Gastroesophageal sphincter (tissue), 4 donors: ENCODE results near the gene TMSB10. TPM values are rescaled to one million over a fixed set of nuclear protein-coding genes. Genes with fewer than 3 reads are reported as not detected.
"Not testable (repeated sequence)": the region's sequence is repeated elsewhere in the genome, so short reads cannot be mapped to it uniquely, and the experiment has no call there.

Source experiments
- ATAC-seq: fragments of 150-250 bp; one replicate; pipeline ENCODE4 v1.9.1; 2016; ENCODE audit warnings: mild to moderate bottlenecking, moderate library complexity
- H3K27ac ChIP-seq, 4 donors: fragments of 200-600 bp; sonication (generic) in 3 of 4; 1 replicate in 3 of 4; 2 replicates in 1 of 4; pipeline ENCODE4 v1.5.1; 2016 to 2019
- H3K27me3 ChIP-seq: fragments of 200-600 bp; sonication (generic); one replicate; pipeline ENCODE4 v1.5.1; 2019
- H3K36me3 ChIP-seq, 2 donors: fragments of 200-600 bp; sonication (generic); one replicate each; pipeline ENCODE4 v1.5.1; 2019; ENCODE audit warnings: control low read depth in 1 of 2
- H3K4me1 ChIP-seq, 3 donors: fragments of 200-600 bp; sonication (generic); 1 replicate in 2 of 3; 2 replicates in 1 of 3; pipeline ENCODE4 v1.5.1; 2016 to 2019; ENCODE audit warnings: control low read depth in 2 of 3
- H3K4me3 ChIP-seq, 2 donors: fragments of 200-600 bp; sonication (generic); one replicate each; pipeline ENCODE4 v1.5.1; 2019; ENCODE audit warnings: mild to moderate bottlenecking in 1 of 2, moderate library complexity in 1 of 2
- H3K9me3 ChIP-seq, 3 donors: fragments of 200-600 bp; sonication (generic); one replicate each; pipeline ENCODE4 v1.5.1; 2017 to 2019; ENCODE audit warnings: control low read depth in 2 of 3
- CTCF ChIP-seq, 4 experiments: fragments of 200-600 bp in 2 of 4; fragments of 450-650 bp in 2 of 4; sonication (generic) in 1 of 4; IDR thresholded peaks; one replicate each; pipeline ENCODE4 v1.5.1; 2017 to 2019; ENCODE audit warnings: antibody characterized with exemption in 4 of 4, mild to moderate bottlenecking in 2 of 4, moderate library complexity in 2 of 4
- EP300 ChIP-seq: sonication (generic); formaldehyde crosslinking; IDR thresholded peaks from one replicate; pipeline ENCODE4 v1.6.1; 2017; ENCODE audit warnings: antibody characterized with exemption, mild to moderate bottlenecking
- POLR2A ChIP-seq, 2 donors: fragments of 450-650 bp; IDR thresholded peaks; one replicate each; pipeline ENCODE4 v1.6.1; 2017; ENCODE audit warnings: antibody characterized with exemption in 2 of 2, mild to moderate bottlenecking in 2 of 2, moderate library complexity in 1 of 2
- POLR2AphosphoS5 ChIP-seq: sonication (generic); formaldehyde crosslinking; IDR thresholded peaks from one replicate; pipeline ENCODE4 v1.6.1; 2017; ENCODE audit warnings: antibody characterized with exemption
- WGBS, 2 donors: methylation state at CpG; one replicate each; pipeline ENCODE4 v1.1.5; 2018; ENCODE audit warnings: low coverage in 1 of 2; 5-methylcytosine and 5-hydroxymethylcytosine counted together
- total RNA-seq, 4 donors: library from RNA; depleted of rRNA; stranded (reverse); fragments of >200 nt; gene quantifications; one replicate each; pipeline ENCODE4 v1.1.0, GENCODE V29; 2016

Gene TMSB10
- total RNA-seq, 4 donors from 2014 or later = 797 to 2,612 (median 1,708) TPM

GRCh38 chr2:84942166-84942565, 36.7 kb downstream of the TMSB10 start:
- H3K36me3 ChIP-seq = no peaks in the 10 kb centered on the region
- no peak overlapping the region for H3K4me3 ChIP-seq
- H3K4me1 ChIP-seq = no peaks in the 10 kb centered on the region
- TF ChIP-seq EP300 (no peak), CTCF (IDR thresholded peaks at IDR 0.05) (no peak), POLR2AphosphoS5 (no peak), POLR2A (IDR thresholded peaks at IDR 0.05) (no peak)
- H3K27ac ChIP-seq = no peak overlapping the region
- 92 to 100% methylated on average over 2 of the region's 2 CpGs for WGBS, 2 donors
- no peaks in the 10 kb centered on the region for H3K9me3 ChIP-seq
- H3K27me3 ChIP-seq = no peaks in the 10 kb centered on the region
- ATAC-seq = no peak

- H3K9me3 ChIP-seq = no peaks in the 10 kb centered on the region
- H3K27me3 ChIP-seq = no peaks in the 10 kb centered on the region
- ATAC-seq = no peak
- no peaks in the 10 kb centered on the region for H3K4me1 ChIP-seq
- H3K27ac ChIP-seq = no peak overlapping the region
- WGBS, 2 donors = 40 to 86% methylated on average over 1 to 4 of the region's 4 CpGs
- no peaks in the 10 kb centered on the region for H3K36me3 ChIP-seq
- TF ChIP-seq POLR2A (IDR thresholded peaks at IDR 0.05) (no peak), POLR2AphosphoS5 (no peak), EP300 (no peak), CTCF (IDR thresholded peaks at IDR 0.05) (no peak)
- H3K4me3 ChIP-seq = no peak overlapping the region
Measured at GRCh38 chr2:84942964-84943421, 37.5 kb downstream of the TMSB10 start.

- Histone ChIP-seq H3K27me3 (no peaks in the 10 kb centered on the region), H3K9me3 (no peaks in the 10 kb centered on the region), H3K36me3 (no peaks in the 10 kb centered on the region), H3K27ac (no peak overlapping the region), H3K4me1 (no peaks in the 10 kb centered on the region), H3K4me3 (no peak overlapping the region)
- no peak for ATAC-seq
- TF ChIP-seq CTCF (IDR thresholded peaks at IDR 0.05) = no peak
- no peak for TF ChIP-seq POLR2A (IDR thresholded peaks at IDR 0.05)
- no peak for TF ChIP-seq POLR2AphosphoS5
- no peak for TF ChIP-seq EP300
- 83 to 84% methylated on average over 1 to 5 of the region's 7 CpGs for WGBS, 2 donors
Measured at GRCh38 chr2:84944295-84944909, 38.9 kb downstream of the TMSB10 start.

GRCh38 chr2:84945838-84946203, 40.4 kb downstream of the TMSB10 start:
- not testable (repeated sequence) for H3K4me3 ChIP-seq, ATAC-seq, H3K4me1 ChIP-seq, H3K27ac ChIP-seq, H3K36me3 ChIP-seq, H3K9me3 ChIP-seq, H3K27me3 ChIP-seq
- 88% methylated on average over 1 of the region's 3 CpGs; no CpG with 5 or more reads in 1 of the 2 donors for WGBS, 2 donors

GRCh38 chr2:84946204-84947009, 41.0 kb downstream of the TMSB10 start:
- no peak overlapping the region for H3K4me3 ChIP-seq
- H3K36me3 ChIP-seq = no peaks in the 10 kb centered on the region
- no peaks in the 10 kb centered on the region for H3K4me1 ChIP-seq
- H3K27ac ChIP-seq = no peak overlapping the region
- no peak for TF ChIP-seq CTCF (IDR thresholded peaks at IDR 0.05)
- TF ChIP-seq POLR2AphosphoS5 = no peak
- TF ChIP-seq EP300 = no peak
- no peak for TF ChIP-seq POLR2A (IDR thresholded peaks at IDR 0.05)
- no peaks in the 10 kb centered on the region for H3K9me3 ChIP-seq
- ATAC-seq = no peak
- WGBS, 2 donors = 69 to 83% methylated on average over 6 to 8 of the region's 12 CpGs
- no peaks in the 10 kb centered on the region for H3K27me3 ChIP-seq
